GM12878 (cell line): ENCODE measurements around the gene OXCT2. TPM values are rescaled to one million over a fixed set of nuclear protein-coding genes. Genes with fewer than 3 reads are reported as not detected.
"Not testable (repeated sequence)": the region's sequence is repeated elsewhere in the genome, so short reads cannot be mapped to it uniquely, and the experiment has no call there.

ENCODE experiments used
- ATAC-seq: fragments of 200-7000 bp; cut with Tn5 transposase; 3 replicates; pipeline ENCODE4 v1.9.1; 2020; ENCODE audit warnings: mild to moderate bottlenecking, moderate library complexity
- BruUV-seq: library from RNA; stranded (reverse); fragments of 400-500 nt; replicated peaks from 2 replicates; lab custom pipeline; 2021; lab: Mats Ljungman, UMichigan
- CTCF ChIA-PET: fragments of 300-600 bp; sonication (Branson Sonifier 250); formaldehyde crosslinking; extraction: SDS; loops from one replicate; lab custom pipeline; 2021; ENCODE audit warnings: inconsistent platforms; lab: Yijun Ruan, JAX
- POLR2A ChIA-PET: fragments of 350-600 bp; formaldehyde crosslinking; extraction: SDS; loops from one replicate; lab custom pipeline; 2021; ENCODE audit warnings: inconsistent platforms; lab: Charles Lee
- RAD21 ChIA-PET: fragments of 300-600 bp; sonication (Branson Sonifier 250); formaldehyde crosslinking; loops from one replicate; lab custom pipeline; 2023; ENCODE audit warnings: antibody characterized with exemption; ENCODE audit not compliant: unreplicated experiment; lab: Charles Lee
- SMC1A ChIA-PET: fragments of 300-600 bp; sonication (Branson Sonifier 250); formaldehyde crosslinking; loops from one replicate; lab custom pipeline; 2023; ENCODE audit not compliant: unreplicated experiment, uncharacterized antibody; lab: Charles Lee
- DNase-seq: peaks from one replicate; pipeline ENCODE4 v3.0.0-alpha.2; 2011; ENCODE audit warnings: low read depth, low spot score
- FAIRE-seq: peaks from 3 replicates; lab custom pipeline; 2011; peaks lifted over from hg19 to GRCh38; lab: Jason Lieb, UNC
- H2AFZ ChIP-seq: 2 replicates; pipeline ENCODE4 v1.6.0; 2011; ENCODE audit warnings: low read depth, low read length, control low read depth; ENCODE audit not compliant: control insufficient read depth
- H3K27ac ChIP-seq: 2 replicates; pipeline ENCODE4 v1.5.1; 2011; ENCODE audit warnings: control low read depth; ENCODE audit not compliant: control insufficient read depth, insufficient read depth
- H3K27me3 ChIP-seq, 2 experiments: replicated peaks in 1 of 2; 2 replicates each; pipeline versions ENCODE4 v1.6.0 to v1.6.1; 2011; ENCODE audit warnings: low read length in 1 of 2; ENCODE audit not compliant: control insufficient read depth in 2 of 2, insufficient read depth in 2 of 2
- H3K36me3 ChIP-seq, 2 experiments: 2 replicates each; pipeline ENCODE4 v1.5.1; 2011; ENCODE audit warnings: low read length in 1 of 2; ENCODE audit not compliant: control insufficient read depth in 2 of 2, insufficient read depth in 2 of 2
- H3K4me1 ChIP-seq: 2 replicates; pipeline ENCODE4 v1.6.1; 2011; ENCODE audit warnings: mild to moderate bottlenecking, low read length, moderate library complexity, mixed read lengths; ENCODE audit not compliant: control insufficient read depth, insufficient read depth
- H3K4me2 ChIP-seq: 2 replicates; pipeline ENCODE4 v1.6.0; 2011; ENCODE audit warnings: control low read depth; ENCODE audit not compliant: control insufficient read depth, insufficient read depth
- H3K4me3 ChIP-seq: fragments of 200-600 bp; sonication (generic); 2 replicates; pipeline ENCODE4 v1.5.1; 2016
- H3K79me2 ChIP-seq: 2 replicates; pipeline ENCODE4 v1.6.0; 2011; ENCODE audit warnings: low read length; ENCODE audit not compliant: control insufficient read depth, insufficient read depth
- H3K9ac ChIP-seq: 2 replicates; pipeline ENCODE4 v1.8.0; 2011; ENCODE audit warnings: low read length, control low read depth, mixed read lengths; ENCODE audit not compliant: control insufficient read depth, insufficient read depth
- H3K9me3 ChIP-seq: replicated peaks from 3 replicates; pipeline ENCODE4 v1.5.1; 2011; ENCODE audit warnings: mild to moderate bottlenecking, low read length; ENCODE audit not compliant: control insufficient read depth, insufficient read depth
- H4K20me1 ChIP-seq: 2 replicates; pipeline ENCODE4 v1.6.0; 2011; ENCODE audit not compliant: control insufficient read depth, insufficient read depth
- BHLHE40 ChIP-seq, 2 experiments: fragments of 450-650 bp in 1 of 2; IDR thresholded peaks; 2 replicates each; pipeline ENCODE4 v1.6.1; 2011 to 2017; ENCODE audit warnings: low read depth in 2 of 2, borderline replicate concordance in 1 of 2, improper control_type of control experiment in 1 of 2, low read length in 1 of 2, mild to moderate bottlenecking in 1 of 2
- DPF2 ChIP-seq: fragments of 450-650 bp; IDR thresholded peaks from 2 replicates; pipeline ENCODE4 v1.6.1; 2017; ENCODE audit warnings: mild to moderate bottlenecking
- HDGF ChIP-seq: fragments of 450-650 bp; IDR thresholded peaks from 2 replicates; pipeline ENCODE4 v1.6.1; 2016; ENCODE audit warnings: antibody characterized with exemption
- IKZF1 ChIP-seq: fragments of 450-650 bp; conservative IDR thresholded peaks from 2 replicates; pipeline ENCODE4 v1.6.1; 2017; ENCODE audit warnings: antibody characterized with exemption, mild to moderate bottlenecking
- IKZF2 ChIP-seq, 2 experiments: fragments of 450-650 bp; IDR thresholded peaks; 2 replicates each; pipeline ENCODE4 v1.6.1; 2017; ENCODE audit warnings: mild to moderate bottlenecking in 2 of 2, moderate library complexity in 2 of 2
- NBN ChIP-seq: fragments of 450-650 bp; IDR thresholded peaks from 2 replicates; pipeline ENCODE4 v1.6.1; 2016
- RELA ChIP-seq: fragments of 450-650 bp; IDR thresholded peaks from 2 replicates; pipeline ENCODE4 v1.8.0; 2014; ENCODE audit warnings: borderline replicate concordance; ENCODE audit not compliant: partially characterized antibody
- WGBS: methylation state at CpG from one replicate; pipeline ENCODE4 v1.1.6; 2016; ENCODE audit warnings: low lambda C conversion rate; ENCODE audit not compliant: insufficient replicate concordance, insufficient coverage; ENCODE audit errors: missing lambda C conversion rate; 5-methylcytosine and 5-hydroxymethylcytosine counted together
- in situ Hi-C: fragments of 300-500 bp; cut with MboI; formaldehyde crosslinking; loops from 9 replicates; pipeline ENCODE4 v1.14.3; 2018; ENCODE audit warnings: mixed read lengths
- intact Hi-C: fragments of 100-400 bp; cut with micrococcal nuclease; formaldehyde crosslinking; loops from one replicate; pipeline ENCODE4 v1.14.2; 2022; ENCODE audit not compliant: unreplicated experiment
- polyA plus RNA-seq, 11 experiments: library from polyadenylated mRNA; depleted of rRNA in 4 of 11; unstranded in 6 of 11; stranded (reverse) in 5 of 11; fragments of >200 nt; fragmentation: Nextera tagmentation in 4 of 11; fragmentation: Illumina TruSeq in 1 of 11; extraction: Ambion mirVana in 4 of 11; extraction: Trizol in 1 of 11; gene quantifications; 1 replicate in 1 of 11; 2 replicates in 10 of 11; pipeline versions ENCODE4 v1.2.1 to v1.2.3, GENCODE V29; 2011 to 2016; ENCODE audit warnings: inconsistent platforms in 2 of 11, missing spikeins in 2 of 11, low read depth in 1 of 11
- total RNA-seq, 4 experiments: library from RNA; depleted of rRNA in 3 of 4; stranded (reverse); fragments of >200 nt in 3 of 4; fragmentation: Illumina TruSeq in 1 of 4; extraction: Trizol in 1 of 4; gene quantifications; 2 replicates each; pipeline versions ENCODE4 v1.2.1 to v1.2.3, GENCODE V29; 2013 to 2021
- TF ChIP-seq, protein P1 (sequence below): fragments of 450-650 bp; IDR thresholded peaks from 2 replicates; pipeline ENCODE4 v1.6.1; 2017; ENCODE audit warnings: mild to moderate bottlenecking, moderate library complexity

The OXCT2 gene
- total and polyA plus RNA-seq, 10 of the 15 experiments (the other 5 are each of a cell fraction or from before 2014, with no cell fraction given): 0.06 to 1.9 (median 0.59) TPM

DNA sequence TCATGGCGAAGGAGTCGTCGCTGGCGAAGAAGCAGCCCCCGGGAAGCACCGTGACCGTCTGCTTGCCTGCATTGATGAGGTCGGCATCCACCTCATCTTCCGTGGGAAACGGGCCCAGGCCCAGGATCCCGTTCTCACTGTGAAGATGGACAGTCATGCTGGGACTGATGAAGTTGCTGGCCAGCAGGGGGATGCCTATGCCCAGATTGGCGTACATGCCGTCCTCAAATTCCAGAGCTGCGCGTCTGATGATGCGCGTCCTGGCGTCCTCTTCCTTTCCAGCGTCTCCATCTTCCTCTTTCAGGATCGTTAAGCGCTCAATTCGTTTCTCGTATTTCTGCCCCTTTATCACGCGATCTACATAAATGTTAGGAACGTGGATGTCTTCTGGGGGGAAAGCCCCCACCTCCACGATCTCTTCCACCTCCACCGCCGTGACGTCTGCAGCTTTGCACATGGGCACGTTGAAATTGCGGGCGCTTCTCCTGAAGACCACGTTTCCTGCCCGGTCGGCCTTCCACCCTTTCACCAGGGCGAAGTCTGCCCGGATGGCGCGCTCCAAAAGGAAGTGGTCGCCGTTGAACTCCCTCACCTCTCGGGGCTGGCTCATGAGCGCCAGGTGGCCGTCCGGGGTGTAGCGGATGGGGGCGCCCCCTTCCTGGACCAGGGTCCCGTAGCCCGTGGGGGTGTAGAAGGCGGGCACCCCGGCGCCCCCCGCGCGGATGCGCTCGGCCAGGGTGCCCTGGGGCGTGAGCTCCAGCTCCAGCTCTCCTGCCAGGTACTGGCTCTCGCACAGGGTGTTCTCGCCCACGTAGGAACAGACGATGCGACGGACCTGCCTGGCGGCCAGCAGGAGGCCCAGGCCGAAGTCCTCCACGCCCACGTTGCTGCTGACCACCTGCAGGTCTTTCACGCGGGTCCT is 787 bp downstream of the OXCT2 start:
- H3K4me2 ChIP-seq: 0 out of 2 replicates have a peak overlapping the region, but pooled peaks have one; percentile 42
- H3K9me3 ChIP-seq, CTCF ChIA-PET, H3K27me3 ChIP-seq, in situ Hi-C loops: not testable (repeated sequence)
- TF ChIP-seq IKZF2 (IDR thresholded peaks at IDR 0.05) (peak; percentile 52 to 68), HDGF (0 out of 2 replicates have a peak, but pooled peaks have one; percentile 37), IKZF1 (peak; percentile 68), DPF2 (0 out of 2 replicates have a peak, but pooled peaks have one; percentile 36), NBN (0 out of 2 replicates have a peak, but pooled peaks have one; percentile 37), RELA (peak; percentile 44), BHLHE40 (IDR thresholded peaks at IDR 0.05; ENCODE audit: borderline replicate concordance in 1 of 2, low read depth in 2 of 2, low read length in 1 of 2) (peak in 1 of 2 experiments; percentile 74; a peak in 2 of 4 replicates)
- TF ChIP-seq, protein P1, sequence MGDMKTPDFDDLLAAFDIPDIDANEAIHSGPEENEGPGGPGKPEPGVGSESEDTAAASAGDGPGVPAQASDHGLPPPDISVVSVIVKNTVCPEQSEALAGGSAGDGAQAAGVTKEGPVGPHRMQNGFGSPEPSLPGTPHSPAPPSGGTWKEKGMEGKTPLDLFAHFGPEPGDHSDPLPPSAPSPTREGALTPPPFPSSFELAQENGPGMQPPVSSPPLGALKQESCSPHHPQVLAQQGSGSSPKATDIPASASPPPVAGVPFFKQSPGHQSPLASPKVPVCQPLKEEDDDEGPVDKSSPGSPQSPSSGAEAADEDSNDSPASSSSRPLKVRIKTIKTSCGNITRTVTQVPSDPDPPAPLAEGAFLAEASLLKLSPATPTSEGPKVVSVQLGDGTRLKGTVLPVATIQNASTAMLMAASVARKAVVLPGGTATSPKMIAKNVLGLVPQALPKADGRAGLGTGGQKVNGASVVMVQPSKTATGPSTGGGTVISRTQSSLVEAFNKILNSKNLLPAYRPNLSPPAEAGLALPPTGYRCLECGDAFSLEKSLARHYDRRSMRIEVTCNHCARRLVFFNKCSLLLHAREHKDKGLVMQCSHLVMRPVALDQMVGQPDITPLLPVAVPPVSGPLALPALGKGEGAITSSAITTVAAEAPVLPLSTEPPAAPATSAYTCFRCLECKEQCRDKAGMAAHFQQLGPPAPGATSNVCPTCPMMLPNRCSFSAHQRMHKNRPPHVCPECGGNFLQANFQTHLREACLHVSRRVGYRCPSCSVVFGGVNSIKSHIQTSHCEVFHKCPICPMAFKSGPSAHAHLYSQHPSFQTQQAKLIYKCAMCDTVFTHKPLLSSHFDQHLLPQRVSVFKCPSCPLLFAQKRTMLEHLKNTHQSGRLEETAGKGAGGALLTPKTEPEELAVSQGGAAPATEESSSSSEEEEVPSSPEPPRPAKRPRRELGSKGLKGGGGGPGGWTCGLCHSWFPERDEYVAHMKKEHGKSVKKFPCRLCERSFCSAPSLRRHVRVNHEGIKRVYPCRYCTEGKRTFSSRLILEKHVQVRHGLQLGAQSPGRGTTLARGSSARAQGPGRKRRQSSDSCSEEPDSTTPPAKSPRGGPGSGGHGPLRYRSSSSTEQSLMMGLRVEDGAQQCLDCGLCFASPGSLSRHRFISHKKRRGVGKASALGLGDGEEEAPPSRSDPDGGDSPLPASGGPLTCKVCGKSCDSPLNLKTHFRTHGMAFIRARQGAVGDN: peak; percentile 31; the same call in 1 of the 2 replicates
- TF ChIP-seq, all 136 proteins: peak for 8; not testable (repeated sequence) for 128
- H3K4me1 ChIP-seq, intact Hi-C loops, H3K9ac ChIP-seq, H3K27ac ChIP-seq, H3K79me2 ChIP-seq, RAD21 ChIA-PET, SMC1A ChIA-PET, POLR2A ChIA-PET, DNase-seq, H4K20me1 ChIP-seq, H3K36me3 ChIP-seq, H3K4me3 ChIP-seq: not testable (repeated sequence)
- FAIRE-seq (peak; percentile 80), ATAC-seq (peak; percentile 67)
- WGBS: 9% methylated on average over 24 of the region's 71 CpGs
- H2AFZ ChIP-seq: peak overlapping the region; percentile 39; the same call in 1 of the 2 replicates
- BruUV-seq: TSS peak; percentile 67

GRCh38 chr1:39769502-39769901 is 1.6 kb downstream of the OXCT2 start:
- RAD21 ChIA-PET, H3K79me2 ChIP-seq, FAIRE-seq, BruUV-seq, H3K9ac ChIP-seq, H3K4me2 ChIP-seq, SMC1A ChIA-PET, POLR2A ChIA-PET, H3K4me3 ChIP-seq, intact Hi-C loops, H3K4me1 ChIP-seq, H3K27me3 ChIP-seq, H3K9me3 ChIP-seq, H3K27ac ChIP-seq, H4K20me1 ChIP-seq, in situ Hi-C loops, CTCF ChIA-PET, H3K36me3 ChIP-seq, ATAC-seq, DNase-seq, H2AFZ ChIP-seq: not testable (repeated sequence)
- 85% methylated on average over 14 of the region's 19 CpGs for WGBS
